Gastrocnemius medialis (tissue), 4 donors: ENCODE data around the gene EPX. TPM values are rescaled to one million over a fixed set of nuclear protein-coding genes. Genes with fewer than 3 reads are reported as not detected.

ENCODE experiments used
- ATAC-seq, 2 donors: fragments of 150-250 bp; one replicate each; pipeline ENCODE4 v1.9.1; 2016
- DNase-seq, 2 donors: peaks; one replicate each; pipeline ENCODE4 v3.0.0-alpha.2; 2019
- H3K27ac ChIP-seq, 4 donors: fragments of 200-600 bp; sonication (generic); 1 replicate in 1 of 4; 2 replicates in 3 of 4; pipeline ENCODE4 v1.5.1; 2016 to 2018; ENCODE audit warnings: mild to moderate bottlenecking in 2 of 4, moderate library complexity in 1 of 4
- H3K27me3 ChIP-seq, 3 donors: fragments of 200-600 bp; sonication (generic) in 2 of 3; 1 replicate in 1 of 3; 2 replicates in 2 of 3; pipeline versions ENCODE4 v1.5.1 to v1.6.0; 2016 to 2019; ENCODE audit warnings: mild to moderate bottlenecking in 1 of 3, moderate library complexity in 1 of 3
- H3K36me3 ChIP-seq, 2 donors: fragments of 200-600 bp; sonication (generic) in 1 of 2; one replicate each; pipeline ENCODE4 v1.5.1; 2017 to 2018
- H3K4me1 ChIP-seq, 2 donors: fragments of 200-600 bp; sonication (generic) in 1 of 2; one replicate each; pipeline ENCODE4 v1.5.1; 2016 to 2017; ENCODE audit warnings: mild to moderate bottlenecking in 2 of 2
- H3K4me3 ChIP-seq, 4 donors: fragments of 200-600 bp; sonication (generic) in 3 of 4; 1 replicate in 1 of 4; 2 replicates in 3 of 4; pipeline ENCODE4 v1.5.1; 2016 to 2019; ENCODE audit warnings: mild to moderate bottlenecking in 2 of 4
- H3K9me3 ChIP-seq, 3 donors: fragments of 200-600 bp; sonication (generic) in 2 of 3; 1 replicate in 1 of 3; 2 replicates in 2 of 3; pipeline ENCODE4 v1.5.1; 2016 to 2019
- CTCF ChIP-seq, 5 experiments: fragments of 450-650 bp in 3 of 5; fragments of 200-600 bp in 2 of 5; sonication (generic) in 2 of 5; IDR thresholded peaks in 4 of 5; conservative IDR thresholded peaks in 1 of 5; 1 replicate in 4 of 5; 2 replicates in 1 of 5; pipeline ENCODE4 v1.5.1; 2016 to 2019; ENCODE audit warnings: antibody characterized with exemption in 5 of 5, mild to moderate bottlenecking in 3 of 5, moderate library complexity in 3 of 5
- POLR2A ChIP-seq, 2 donors: fragments of 450-650 bp; IDR thresholded peaks; one replicate each; pipeline ENCODE4 v1.6.1; 2017; ENCODE audit warnings: antibody characterized with exemption in 2 of 2, mild to moderate bottlenecking in 2 of 2, moderate library complexity in 2 of 2
- in situ Hi-C, 4 donors: fragments of 200-750 bp; cut with MboI; loops; one replicate each; pipeline versions ENCODE4 v1.15.0 to v1.8.0; 2017; ENCODE audit warnings: low sequenced_read_pairs in 4 of 4
- intact Hi-C: fragments of 100-400 bp; cut with DNase I; formaldehyde crosslinking; loops from one replicate; pipeline ENCODE4 v1.15.1; 2023; ENCODE audit warnings: low total_unique reads
- total RNA-seq, 4 donors: library from RNA; depleted of rRNA; stranded (reverse); fragments of >200 nt; gene quantifications; one replicate each; pipeline versions ENCODE4 v1.1.0 to v1.2.3, GENCODE V29; 2016

EPX gene
- total RNA-seq, 4 donors from 2014 or later: not detected

- Histone ChIP-seq H3K27me3 (peaks cover 0 to 18% (median 16%) of the 10 kb centered on the region in 3 donors), H3K4me1 (no peaks in the 10 kb centered on the region), H3K27ac (no peak overlapping the region), H3K9me3 (no peaks in the 10 kb centered on the region), H3K4me3 (no peak overlapping the region), H3K36me3 (no peaks in the 10 kb centered on the region)
- intact Hi-C loops (no loop called here), in situ Hi-C loops (no loop called here)
- ATAC-seq (no peak), DNase-seq (no peak)
- no peak for TF ChIP-seq POLR2A (IDR thresholded peaks at IDR 0.05)
- no peak for TF ChIP-seq CTCF (IDR thresholded peaks at IDR 0.05 in 4 of 5, conservative IDR thresholded peaks at IDR 0.05 in 1 of 5)
Measured at GRCh38 chr17:58235821-58236220, 43.3 kb downstream of the EPX start.

GRCh38 chr17:58236394-58236793 is 43.9 kb downstream of the EPX start:
- in situ Hi-C loops (no loop called here), intact Hi-C loops (no loop called here)
- H3K4me1 ChIP-seq: no peaks in the 10 kb centered on the region
- H3K9me3 ChIP-seq: no peaks in the 10 kb centered on the region
- ATAC-seq (no peak), DNase-seq (no peak)
- no peak overlapping the region for H3K4me3 ChIP-seq
- no peaks in the 10 kb centered on the region for H3K36me3 ChIP-seq
- H3K27ac ChIP-seq: no peak overlapping the region
- H3K27me3 ChIP-seq: peaks cover 0 to 18% (median 18%) of the 10 kb centered on the region in 3 donors
- TF ChIP-seq CTCF (IDR thresholded peaks at IDR 0.05 in 4 of 5, conservative IDR thresholded peaks at IDR 0.05 in 1 of 5) (no peak), POLR2A (IDR thresholded peaks at IDR 0.05) (no peak)

- Histone ChIP-seq H3K4me3 (no peak within 1 kb of the TSS), H3K36me3 (no peaks in the 10 kb centered on the region), H3K4me1 (no peaks in the 10 kb centered on the region), H3K27ac (no peak within 1 kb of the TSS), H3K9me3 (no peaks in the 10 kb centered on the region), H3K27me3 (peaks cover 0 to 18% (median 17%) of the 10 kb centered on the region in 3 donors)
- ATAC-seq: no peak
- in situ Hi-C loops (no loop called here), intact Hi-C loops (no loop called here)
- TF ChIP-seq POLR2A (IDR thresholded peaks at IDR 0.05) (no peak), CTCF (IDR thresholded peaks at IDR 0.05 in 4 of 5, conservative IDR thresholded peaks at IDR 0.05 in 1 of 5) (no peak)
- no peak for DNase-seq
Measured at GRCh38 chr17:58238147-58238634, 45.7 kb downstream of the EPX start, which contains the start of gene LPO. TSS of gene LPO (plus strand) at chr17:58238584. CDS start at chr17:58242980, 4,396 bp downstream.

GRCh38 chr17:58239987-58240386 is 47.5 kb downstream of the EPX start:
- peaks cover 0 to 18% (median 13%) of the 10 kb centered on the region in 3 donors for H3K27me3 ChIP-seq
- no peak for ATAC-seq
- no peaks in the 10 kb centered on the region for H3K9me3 ChIP-seq
- no peak overlapping the region for H3K27ac ChIP-seq
- intact Hi-C loops (no loop called here), in situ Hi-C loops (no loop called here)
- H3K4me1 ChIP-seq: no peaks in the 10 kb centered on the region
- H3K36me3 ChIP-seq: no peaks in the 10 kb centered on the region
- H3K4me3 ChIP-seq: no peak overlapping the region
- DNase-seq: no peak
- TF ChIP-seq CTCF (IDR thresholded peaks at IDR 0.05 in 4 of 5, conservative IDR thresholded peaks at IDR 0.05 in 1 of 5) (no peak), POLR2A (IDR thresholded peaks at IDR 0.05) (no peak)
